Natural killer cell treated with Interleukin-12 subunit alpha and Interleukin-12 subunit beta and Interleukin-15 and Interleukin-18, amount 100 ng/mL, for 72 hours (primary cell): Measurements from ENCODE around the gene IFNL2. TPM values are rescaled to one million over a fixed set of nuclear protein-coding genes. Genes with fewer than 3 reads are reported as not detected.
"Not testable (repeated sequence)": the region's sequence is repeated elsewhere in the genome, so short reads cannot be mapped to it uniquely, and the experiment has no call there.

Source experiments
- ATAC-seq, 2 donors: fragments of 150-1000 bp; cut with Tn5 transposase in 1 of 2; sonication (Bioruptor Pico), chemical (Tn5 transposase) in 1 of 2; 2 replicates each; pipeline ENCODE4 v1.10.0; 2021
- DNase-seq: peaks from one replicate; pipeline ENCODE4 v3.0.0; 2022; ENCODE audit warnings: low spot score
- H3K27ac Mint-ChIP-seq, 2 donors: 1 replicate in 1 of 2; 2 replicates in 1 of 2; pipeline ENCODE4 v1.8.0; 2022; ENCODE audit warnings: mixed read lengths in 2 of 2, mild to moderate bottlenecking in 1 of 2, moderate library complexity in 1 of 2
- H3K27me3 Mint-ChIP-seq, 2 donors: 1 replicate in 1 of 2; 2 replicates in 1 of 2; pipeline ENCODE4 v1.8.0; 2022; ENCODE audit warnings: mixed read lengths in 2 of 2
- H3K36me3 Mint-ChIP-seq: one replicate; pipeline ENCODE4 v1.8.0; 2022; ENCODE audit warnings: mixed read lengths
- H3K4me1 Mint-ChIP-seq, 2 donors: 1 replicate in 1 of 2; 2 replicates in 1 of 2; pipeline ENCODE4 v1.8.0; 2022; ENCODE audit warnings: low read depth in 2 of 2, mixed read lengths in 2 of 2, mild to moderate bottlenecking in 1 of 2
- H3K4me3 Mint-ChIP-seq: one replicate; pipeline ENCODE4 v1.8.0; 2022; ENCODE audit warnings: mixed read lengths
- H3K9me3 Mint-ChIP-seq: 2 replicates; pipeline ENCODE4 v1.8.0; 2022; ENCODE audit warnings: mixed read lengths
- total RNA-seq, 2 donors: library from RNA; stranded (reverse); gene quantifications; one replicate each; pipeline ENCODE4 v1.2.3, GENCODE V29; 2022

IFNL2 gene
- total RNA-seq, 2 donors from 2014 or later = not detected

DNA sequence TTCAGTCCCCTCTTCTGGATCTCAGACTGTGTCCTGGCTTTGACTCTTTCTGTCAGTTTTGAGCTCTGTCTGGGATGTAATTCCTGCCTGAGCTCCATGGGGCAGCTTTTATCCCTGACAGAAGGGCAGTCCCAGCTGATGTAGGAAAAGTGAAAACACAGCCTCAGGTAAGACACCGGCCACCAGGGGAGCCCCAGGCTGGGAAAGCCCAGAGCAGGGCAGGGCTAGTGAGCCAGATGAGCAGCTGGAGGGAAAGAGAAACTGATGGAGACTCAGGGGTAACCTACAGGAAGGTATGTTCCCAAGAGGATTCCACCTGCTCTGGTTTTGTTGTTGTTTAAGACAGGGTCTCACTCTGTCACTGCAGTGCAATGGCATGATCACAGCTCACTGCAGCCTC, 23.0 kb upstream of the IFNL2 start:
- not testable (repeated sequence) for H3K9me3 Mint-ChIP-seq, H3K27ac Mint-ChIP-seq, H3K4me1 Mint-ChIP-seq, H3K4me3 Mint-ChIP-seq, H3K36me3 Mint-ChIP-seq, H3K27me3 Mint-ChIP-seq, DNase-seq
- ATAC-seq = peak in 1 of 2 donors; percentile 50

DNA sequence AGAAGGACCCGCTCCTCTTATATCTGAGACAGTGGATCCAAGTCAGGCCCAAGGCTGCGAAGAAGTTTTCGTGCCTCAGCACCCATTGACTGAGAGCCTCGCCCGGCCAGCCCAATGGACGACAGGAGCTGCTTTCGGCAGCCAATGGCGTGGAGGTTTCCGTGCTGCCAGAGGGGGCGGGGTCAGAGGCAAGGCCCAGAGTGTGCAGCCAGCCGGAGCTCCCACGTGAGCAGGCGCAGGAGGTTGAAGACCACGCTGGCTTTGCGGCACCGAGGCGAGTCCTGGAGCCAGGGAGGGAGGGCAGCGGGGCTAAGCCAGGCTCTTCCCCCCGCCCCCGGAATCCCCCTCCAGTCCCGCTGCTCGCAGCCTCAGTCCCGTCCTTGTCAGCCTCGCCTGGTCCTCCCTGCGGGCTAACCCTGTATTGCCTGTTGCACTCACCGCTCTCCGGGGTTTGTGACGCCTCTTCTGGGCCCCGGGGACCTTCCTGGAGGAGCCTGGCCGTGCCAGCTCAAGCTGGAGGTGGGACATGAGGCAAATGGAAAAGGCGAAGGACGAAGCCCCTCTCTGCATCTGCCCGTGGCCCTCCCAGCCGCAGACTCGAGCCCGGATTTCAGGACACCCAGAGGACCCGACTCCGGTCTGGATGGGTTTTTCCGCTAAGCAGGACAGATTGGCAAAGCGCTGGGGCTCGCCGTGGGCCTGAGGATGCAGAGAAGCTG, 21.1 kb upstream of the IFNL2 start:
- Mint-ChIP-seq H3K9me3 (no peaks in the 10 kb centered on the region), H3K27ac (no peak overlapping the region), H3K4me3 (peak overlapping the region; percentile 27)

DNA sequence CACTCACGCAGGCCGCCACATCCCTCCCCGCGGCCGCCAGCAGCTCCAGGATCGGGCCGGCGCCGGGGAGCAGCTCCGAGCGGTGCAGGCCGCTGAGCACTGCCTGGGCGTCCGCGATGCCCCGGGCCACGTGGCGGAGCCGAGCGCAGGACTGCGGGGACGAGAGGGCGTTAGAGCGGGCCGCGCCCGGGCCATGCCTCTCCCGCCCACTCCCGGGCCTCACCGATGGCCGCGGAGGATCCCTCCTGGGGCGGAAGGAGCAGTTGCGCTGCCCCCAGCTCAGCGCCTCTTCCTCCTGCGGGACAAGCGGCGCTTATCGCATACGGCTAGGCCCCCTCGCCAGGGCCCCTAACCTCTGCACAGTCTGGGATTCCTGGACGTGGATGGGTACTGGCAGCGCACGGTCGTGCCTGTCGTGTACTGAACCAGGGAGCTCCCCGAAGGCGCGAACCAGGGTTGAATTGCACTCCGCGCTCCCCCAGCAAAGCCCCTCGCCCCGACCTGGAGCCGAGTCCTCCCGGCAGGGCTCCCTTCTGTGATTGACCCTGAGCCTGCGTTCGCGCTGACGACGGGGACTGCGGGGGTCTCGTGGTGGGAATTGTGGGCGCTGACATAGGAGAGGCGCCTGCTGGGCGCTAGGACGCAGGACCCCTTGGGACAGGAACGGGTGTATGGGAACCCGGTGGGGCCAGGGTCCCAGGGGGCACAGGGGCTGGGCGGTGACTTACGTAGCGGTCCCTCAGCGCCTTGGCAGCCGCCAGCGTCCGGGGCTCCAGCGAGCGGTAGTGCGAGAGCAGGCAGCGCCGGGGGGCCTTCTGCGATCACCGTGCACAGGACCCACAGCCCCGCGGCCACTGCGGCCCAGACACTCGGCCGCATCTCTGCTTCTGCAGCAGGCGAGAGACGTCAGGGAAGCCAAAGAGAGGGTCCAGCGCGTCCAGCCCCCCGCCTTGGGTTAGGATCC, 20.2 kb upstream of the IFNL2 start:
- peaks cover 3 to 8% of the 10 kb centered on the region in 2 donors for H3K27me3 Mint-ChIP-seq
- H3K9me3 Mint-ChIP-seq = no peaks in the 10 kb centered on the region
- no peak overlapping the region for H3K27ac Mint-ChIP-seq
- H3K4me3 Mint-ChIP-seq = no peak overlapping the region
- H3K36me3 Mint-ChIP-seq = no peaks in the 10 kb centered on the region
- peaks cover 0 to 2% of the 10 kb centered on the region in 2 donors for H3K4me1 Mint-ChIP-seq
- DNase-seq = no peak
- ATAC-seq = peak; percentile 57 to 71

More for the DNA sequence above, 21.1 kb upstream of the IFNL2 start:
- Mint-ChIP-seq H3K36me3 (no peaks in the 10 kb centered on the region), H3K27me3 (peaks cover 3 to 8% of the 10 kb centered on the region in 2 donors), H3K4me1 (peaks cover 0 to 2% of the 10 kb centered on the region in 2 donors)
- DNase-seq (no peak), ATAC-seq (peak; percentile 53 to 54)

DNA sequence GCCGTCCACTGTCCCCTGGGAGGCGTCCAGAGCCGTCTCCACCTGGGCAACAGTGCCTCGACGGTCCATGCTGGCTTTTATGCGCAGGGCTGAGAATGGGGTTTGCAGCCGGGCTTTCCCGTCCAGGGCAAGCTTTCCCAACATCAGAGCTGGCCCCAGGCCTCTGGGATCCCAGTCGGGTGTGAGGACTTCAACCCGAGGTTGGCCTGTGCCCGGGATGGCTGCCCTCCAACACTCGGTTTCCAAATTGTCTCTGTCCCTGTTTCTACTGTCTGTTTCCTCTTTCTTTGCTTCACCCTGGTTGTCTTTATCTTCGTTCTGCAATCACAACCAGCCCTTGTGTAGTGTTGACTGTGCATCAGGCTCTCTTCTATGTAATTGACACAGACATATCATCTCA, 19.4 kb upstream of the IFNL2 start, which contains the start of gene IFNL4:
Gene IFNL4, minus strand, starts transcription at position 51 of the 400 bp plus-strand sequence.
- no peak for ATAC-seq
- H3K27me3 Mint-ChIP-seq = peaks cover 3 to 8% of the 10 kb centered on the region in 2 donors
- peaks cover 0 to 2% of the 10 kb centered on the region in 2 donors for H3K4me1 Mint-ChIP-seq

DNA sequence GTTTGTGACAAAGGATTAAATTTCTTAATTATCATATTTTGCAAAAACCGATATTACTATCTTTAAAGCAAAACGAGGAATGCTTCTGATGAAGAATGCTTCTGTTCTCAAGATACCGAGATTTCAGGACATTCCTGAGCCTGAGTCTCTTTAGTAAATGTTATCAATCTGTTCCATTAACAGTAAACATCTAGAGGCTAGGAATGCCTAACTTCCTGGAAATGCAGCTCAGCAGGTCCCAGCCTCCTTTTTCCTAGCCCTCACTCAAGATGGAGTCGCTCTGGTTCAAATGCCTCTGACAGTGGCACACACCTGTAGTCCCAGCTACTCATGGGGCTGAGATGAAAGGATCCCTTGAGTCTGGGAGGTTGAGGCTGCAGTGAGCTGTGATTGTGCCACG, 17.1 kb upstream of the IFNL2 start:
- ATAC-seq (no peak), DNase-seq (no peak)
- Mint-ChIP-seq H3K36me3 (no peaks in the 10 kb centered on the region), H3K27ac (no peak overlapping the region), H3K9me3 (no peaks in the 10 kb centered on the region), H3K4me3 (no peak overlapping the region), H3K27me3 (peaks cover 3 to 8% of the 10 kb centered on the region in 2 donors), H3K4me1 (peaks cover 0 to 2% of the 10 kb centered on the region in 2 donors)

More for the DNA sequence above, 19.4 kb upstream of the IFNL2 start, which contains the start of gene IFNL4:
- Mint-ChIP-seq H3K9me3 (no peaks in the 10 kb centered on the region), H3K27ac (no peak within 1 kb of the TSS), H3K36me3 (no peaks in the 10 kb centered on the region), H3K4me3 (peak within 1 kb of the TSS; percentile 36)
- no peak for DNase-seq

DNA sequence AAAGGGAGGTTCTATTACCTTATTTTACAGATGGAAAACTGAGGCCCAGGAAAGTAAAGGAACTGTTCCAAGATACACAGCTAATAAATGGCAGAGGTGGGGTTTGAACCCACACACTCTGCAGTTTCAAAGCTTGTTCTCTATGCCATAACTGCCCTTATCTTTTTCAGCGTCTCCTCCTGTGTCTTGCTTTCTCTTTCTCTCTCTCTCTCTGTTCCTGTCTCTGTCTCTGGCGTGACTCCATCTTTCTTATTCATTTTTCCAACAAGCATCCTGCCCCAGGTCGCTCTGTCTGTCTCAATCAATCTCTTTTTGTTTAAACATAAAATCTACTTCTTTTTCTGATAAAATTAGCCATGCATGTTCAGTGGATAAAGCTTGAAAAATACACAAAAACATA, 16.4 kb upstream of the IFNL2 start:
- Mint-ChIP-seq H3K27me3 (peaks cover 3 to 8% of the 10 kb centered on the region in 2 donors), H3K4me3 (no peak overlapping the region), H3K36me3 (no peaks in the 10 kb centered on the region), H3K9me3 (no peaks in the 10 kb centered on the region), H3K4me1 (peaks cover 0 to 2% of the 10 kb centered on the region in 2 donors), H3K27ac (no peak overlapping the region)
- no peak for DNase-seq
- no peak for ATAC-seq

DNA sequence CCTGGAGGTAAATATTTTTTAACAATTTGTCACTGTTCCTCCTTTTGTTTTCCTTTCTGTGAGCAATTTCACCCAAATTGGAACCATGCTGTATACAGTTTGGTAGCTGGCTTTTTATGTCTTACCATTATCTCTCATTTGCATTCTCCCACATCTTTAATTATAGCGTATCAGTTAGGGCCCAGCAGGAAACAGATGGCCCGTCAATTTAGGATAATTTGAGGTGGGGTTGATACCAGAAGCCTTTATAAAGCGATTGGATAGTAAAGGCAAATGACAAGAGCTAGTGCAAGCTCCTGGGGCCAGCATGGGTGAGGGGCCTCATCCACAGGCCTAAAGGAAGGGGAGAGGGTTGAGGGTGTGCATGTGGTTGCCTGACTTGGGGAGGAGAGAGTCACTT, 15.7 kb upstream of the IFNL2 start:
- Mint-ChIP-seq H3K9me3 (no peaks in the 10 kb centered on the region), H3K4me3 (no peak overlapping the region), H3K36me3 (no peaks in the 10 kb centered on the region), H3K4me1 (no peaks in the 10 kb centered on the region), H3K27ac (no peak overlapping the region), H3K27me3 (peaks cover 3 to 8% of the 10 kb centered on the region in 2 donors)
- DNase-seq = no peak
- no peak for ATAC-seq

DNA sequence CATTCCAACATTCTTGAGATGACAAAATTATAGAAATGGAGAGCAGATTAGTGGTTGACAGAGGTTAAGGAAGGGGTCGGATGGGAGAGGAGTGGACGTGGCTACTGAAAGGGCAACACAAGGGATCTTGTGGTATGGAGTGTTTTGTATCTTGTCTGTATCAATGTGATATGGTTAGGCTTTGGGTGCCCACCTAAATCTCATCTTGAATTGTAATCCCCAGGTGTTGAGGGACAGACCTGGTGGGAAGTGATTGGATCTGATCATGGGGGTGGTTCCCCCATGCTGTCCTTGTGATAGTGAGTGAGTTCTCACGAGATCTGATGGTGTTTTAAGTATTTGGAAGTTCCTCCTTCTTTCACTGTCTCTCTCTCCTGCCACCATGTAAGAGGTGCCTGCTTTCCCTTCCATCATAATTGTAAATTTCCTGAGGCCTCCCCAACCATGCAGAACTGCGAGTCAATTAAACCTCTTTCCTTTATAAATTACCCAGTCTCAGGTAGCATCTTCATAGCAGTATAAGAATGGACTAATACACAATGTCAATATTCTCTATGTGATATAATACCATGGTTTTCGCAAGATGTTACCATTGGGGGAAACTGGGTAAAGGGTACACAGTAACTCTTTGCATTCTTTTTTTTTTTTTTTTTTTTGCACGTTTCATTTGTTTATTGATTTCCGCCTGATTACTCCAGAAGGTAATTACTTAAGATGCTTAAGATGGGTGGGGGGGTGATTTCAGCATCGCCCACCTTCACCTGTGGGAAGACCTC, 14.6 kb upstream of the IFNL2 start:
- DNase-seq (no peak), ATAC-seq (no peak)
- no peak overlapping the region for H3K27ac Mint-ChIP-seq
- no peak overlapping the region for H3K4me3 Mint-ChIP-seq
- no peaks in the 10 kb centered on the region for H3K36me3 Mint-ChIP-seq
- H3K4me1 Mint-ChIP-seq = no peaks in the 10 kb centered on the region
- peaks cover 3 to 8% of the 10 kb centered on the region in 2 donors for H3K27me3 Mint-ChIP-seq
- H3K9me3 Mint-ChIP-seq = no peaks in the 10 kb centered on the region

DNA sequence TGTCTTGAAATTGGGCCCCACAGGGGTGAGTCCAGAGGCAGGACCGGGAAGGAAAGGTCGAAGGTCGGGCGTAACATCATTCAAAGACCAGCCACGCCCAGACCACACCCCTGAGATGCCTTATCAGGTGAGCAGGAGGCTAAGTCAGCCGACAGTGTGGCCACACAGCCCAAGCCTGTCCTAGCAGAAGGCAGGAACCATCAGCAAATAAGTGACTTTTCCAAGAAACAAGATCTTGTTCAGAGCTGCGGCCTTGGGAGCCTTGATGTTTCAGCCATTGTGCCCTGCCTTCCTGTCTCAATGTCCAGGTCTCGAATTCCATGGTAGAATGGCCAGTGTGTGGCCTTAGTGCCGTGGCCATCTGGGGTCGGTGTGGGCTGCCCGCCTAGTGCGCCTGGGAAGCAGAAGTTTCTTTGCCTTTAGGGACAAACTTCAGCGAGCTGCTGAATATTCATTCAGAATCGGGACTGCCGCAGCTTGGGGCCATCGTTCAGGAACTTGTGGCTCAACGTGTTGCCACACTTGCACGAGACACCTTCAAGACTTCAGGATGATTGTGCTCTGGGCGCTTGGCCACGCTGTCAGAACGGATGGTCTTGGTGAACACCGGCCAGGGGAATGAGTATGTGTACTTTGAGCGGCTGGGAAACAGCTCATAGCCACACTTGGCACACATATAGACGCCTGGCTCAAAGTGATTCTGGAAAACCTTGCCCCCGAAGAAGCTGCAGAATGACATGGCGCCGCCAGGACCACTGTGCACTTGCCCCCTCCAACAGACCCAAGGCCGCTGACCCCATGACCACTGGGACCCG, 13.5 kb upstream of the IFNL2 start:
- no peaks in the 10 kb centered on the region for H3K36me3 Mint-ChIP-seq
- no peaks in the 10 kb centered on the region for H3K27me3 Mint-ChIP-seq
- no peak overlapping the region for H3K4me3 Mint-ChIP-seq
- no peaks in the 10 kb centered on the region for H3K4me1 Mint-ChIP-seq
- no peak overlapping the region for H3K27ac Mint-ChIP-seq
- DNase-seq (no peak), ATAC-seq (peak in 1 of 2 donors; percentile 13)
- H3K9me3 Mint-ChIP-seq = no peaks in the 10 kb centered on the region

DNA sequence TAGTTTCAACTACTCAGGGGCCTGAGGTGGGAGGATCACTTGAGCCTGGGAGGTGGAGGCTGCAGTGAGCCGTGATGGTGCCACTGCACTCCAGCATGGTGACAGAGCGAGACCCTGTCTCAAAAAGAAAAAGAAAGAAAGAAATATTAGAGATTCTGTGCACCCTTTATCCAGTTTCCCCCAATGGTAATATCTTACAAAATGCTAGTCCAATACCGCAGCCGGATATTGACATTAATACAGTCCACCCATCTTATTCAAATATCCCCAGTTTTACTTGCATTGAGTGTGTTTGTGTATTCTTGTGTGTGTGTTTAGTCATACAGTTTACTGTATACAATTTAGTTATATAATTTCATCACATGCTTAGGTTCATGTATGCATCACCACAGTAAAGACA, 11.0 kb upstream of the IFNL2 start:
- DNase-seq (no peak), ATAC-seq (no peak)
- H3K27me3 Mint-ChIP-seq = peaks cover 3% of the 10 kb centered on the region in 2 donors
- no peaks in the 10 kb centered on the region for H3K36me3 Mint-ChIP-seq
- no peaks in the 10 kb centered on the region for H3K4me1 Mint-ChIP-seq
- no peaks in the 10 kb centered on the region for H3K9me3 Mint-ChIP-seq
- no peak overlapping the region for H3K4me3 Mint-ChIP-seq
- H3K27ac Mint-ChIP-seq = no peak overlapping the region

DNA sequence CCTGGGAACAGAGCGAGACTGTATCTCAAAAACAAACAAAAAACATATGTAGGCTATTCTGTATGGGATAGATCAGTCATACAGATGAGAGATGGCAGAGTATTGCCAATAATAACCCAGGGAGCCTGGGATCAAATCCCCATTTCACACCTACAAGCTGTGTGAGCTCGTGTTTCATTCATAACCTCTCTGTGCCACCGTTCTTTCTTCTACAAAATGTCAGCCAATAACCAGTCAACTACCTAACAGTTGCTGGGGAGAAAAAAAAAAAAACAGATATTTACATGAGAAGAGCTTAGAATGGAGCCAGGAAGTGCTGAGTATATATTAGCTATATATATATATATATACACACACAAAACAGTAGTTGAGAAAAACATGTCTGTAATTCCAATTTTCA, 6.5 kb upstream of the IFNL2 start:
- Mint-ChIP-seq H3K4me3 (no peak overlapping the region), H3K4me1 (peaks cover 8% of the 10 kb centered on the region in 2 donors), H3K9me3 (no peaks in the 10 kb centered on the region), H3K36me3 (peaks cover 5% of the 10 kb centered on the region), H3K27ac (no peak overlapping the region), H3K27me3 (peaks cover 17 to 19% of the 10 kb centered on the region in 2 donors)
- DNase-seq (no peak), ATAC-seq (no peak)

DNA sequence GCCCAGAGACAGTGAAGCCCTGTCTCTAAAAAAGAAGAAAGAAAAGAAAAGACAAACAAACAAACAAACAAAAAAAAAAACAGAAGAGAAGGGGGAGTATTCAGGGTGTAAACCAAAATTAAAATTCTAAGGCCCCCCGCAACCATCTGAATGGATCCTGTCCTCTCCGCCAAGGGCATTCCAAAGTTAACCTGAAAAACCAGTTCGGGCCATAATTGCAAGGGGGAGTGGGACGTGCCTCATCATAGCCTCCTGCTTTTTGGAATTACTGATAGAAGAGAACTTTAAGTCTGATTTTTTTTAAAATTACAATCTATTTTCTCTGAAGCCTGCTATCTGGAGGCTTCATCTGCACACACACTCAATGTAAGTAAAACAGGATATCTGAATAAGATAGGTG, 5.7 kb upstream of the IFNL2 start:
- H3K27ac Mint-ChIP-seq = no peak overlapping the region
- H3K9me3 Mint-ChIP-seq = no peaks in the 10 kb centered on the region
- H3K36me3 Mint-ChIP-seq = peaks cover 5% of the 10 kb centered on the region
- ATAC-seq = no peak
- peaks cover 8% of the 10 kb centered on the region in 2 donors for H3K4me1 Mint-ChIP-seq
- H3K4me3 Mint-ChIP-seq = no peak overlapping the region
- peaks cover 17 to 19% of the 10 kb centered on the region in 2 donors for H3K27me3 Mint-ChIP-seq
- DNase-seq = no peak

DNA sequence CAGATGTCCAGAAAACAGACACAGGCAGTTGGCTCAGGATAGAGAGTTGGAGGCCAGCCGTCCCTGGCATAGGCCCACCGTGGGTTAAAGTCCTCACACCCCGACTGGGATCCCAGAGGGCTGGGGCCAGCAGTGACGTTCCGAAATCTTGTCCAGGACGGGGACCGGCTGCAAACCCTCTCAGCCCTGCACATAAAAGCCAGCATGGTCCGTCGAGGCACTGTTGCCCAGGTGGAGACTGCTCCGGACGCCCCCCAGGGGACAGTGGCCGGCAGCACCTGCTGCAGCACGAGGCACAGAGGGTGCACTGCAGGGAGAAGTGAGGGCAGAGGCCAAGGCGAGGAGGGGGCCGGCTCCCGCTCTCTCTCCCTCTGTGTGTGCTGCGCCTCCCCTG, 4.3 kb upstream of the IFNL2 start:
- H3K27me3 Mint-ChIP-seq = peaks cover 17 to 19% of the 10 kb centered on the region in 2 donors
- no peaks in the 10 kb centered on the region for H3K9me3 Mint-ChIP-seq
- H3K4me1 Mint-ChIP-seq = peaks cover 8% of the 10 kb centered on the region in 2 donors
- DNase-seq (no peak), ATAC-seq (peak in 1 of 2 donors; percentile 52)
- peaks cover 5% of the 10 kb centered on the region for H3K36me3 Mint-ChIP-seq
- peak overlapping the region; percentile 33 for H3K4me3 Mint-ChIP-seq
- H3K27ac Mint-ChIP-seq = no peak overlapping the region
